Adrenal gland (tissue), 5 donors: ENCODE results near the gene DOCK3.

Experiments
- POLR2A ChIP-seq, 2 donors: fragments of 450-650 bp; IDR thresholded peaks; one replicate each; pipeline ENCODE4 v1.6.1; 2017; ENCODE audit warnings: antibody characterized with exemption in 2 of 2, mild to moderate bottlenecking in 2 of 2, moderate library complexity in 1 of 2
- TF ChIP-seq, protein P1 (sequence below), 6 experiments: fragments of 450-650 bp in 4 of 6; fragments of 200-600 bp in 2 of 6; sonication (generic) in 1 of 6; IDR thresholded peaks; 1 replicate in 5 of 6; 2 replicates in 1 of 6; pipeline versions ENCODE4 v1.5.1 to v1.8.0; 2016 to 2021; ENCODE audit warnings: antibody characterized with exemption in 6 of 6, mild to moderate bottlenecking in 2 of 6, moderate library complexity in 1 of 6
- donor health status: DM: no; HTN: no; CAD: no.

DNA sequence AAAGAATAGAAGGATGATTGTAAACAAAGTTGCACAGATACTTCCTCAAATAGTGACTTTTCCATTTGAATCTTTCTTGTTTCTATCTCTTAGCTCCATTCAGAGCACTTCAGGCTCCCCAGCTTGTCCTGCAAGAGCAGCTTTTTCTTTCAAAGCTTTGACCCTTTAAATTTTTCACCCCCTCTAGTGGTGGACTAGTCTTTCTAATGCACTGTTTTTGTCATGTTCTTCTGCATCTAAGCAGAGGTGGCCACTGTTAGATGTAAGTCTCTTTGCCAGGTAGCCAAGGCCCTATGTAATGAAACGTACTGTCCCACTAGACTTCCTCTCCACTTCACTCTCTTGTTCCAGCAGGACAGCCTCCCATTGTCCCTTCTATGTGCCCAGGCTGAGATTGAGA is 636.3 kb downstream of the DOCK3 start:
- TF ChIP-seq, protein P1, sequence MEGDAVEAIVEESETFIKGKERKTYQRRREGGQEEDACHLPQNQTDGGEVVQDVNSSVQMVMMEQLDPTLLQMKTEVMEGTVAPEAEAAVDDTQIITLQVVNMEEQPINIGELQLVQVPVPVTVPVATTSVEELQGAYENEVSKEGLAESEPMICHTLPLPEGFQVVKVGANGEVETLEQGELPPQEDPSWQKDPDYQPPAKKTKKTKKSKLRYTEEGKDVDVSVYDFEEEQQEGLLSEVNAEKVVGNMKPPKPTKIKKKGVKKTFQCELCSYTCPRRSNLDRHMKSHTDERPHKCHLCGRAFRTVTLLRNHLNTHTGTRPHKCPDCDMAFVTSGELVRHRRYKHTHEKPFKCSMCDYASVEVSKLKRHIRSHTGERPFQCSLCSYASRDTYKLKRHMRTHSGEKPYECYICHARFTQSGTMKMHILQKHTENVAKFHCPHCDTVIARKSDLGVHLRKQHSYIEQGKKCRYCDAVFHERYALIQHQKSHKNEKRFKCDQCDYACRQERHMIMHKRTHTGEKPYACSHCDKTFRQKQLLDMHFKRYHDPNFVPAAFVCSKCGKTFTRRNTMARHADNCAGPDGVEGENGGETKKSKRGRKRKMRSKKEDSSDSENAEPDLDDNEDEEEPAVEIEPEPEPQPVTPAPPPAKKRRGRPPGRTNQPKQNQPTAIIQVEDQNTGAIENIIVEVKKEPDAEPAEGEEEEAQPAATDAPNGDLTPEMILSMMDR (IDR thresholded peaks at IDR 0.05), result peak in 5 of 6 experiments; percentile 21 to 41 (median 34)
- no peak for TF ChIP-seq POLR2A (IDR thresholded peaks at IDR 0.05)
